Ascending aorta (tissue), 2 donors: Measurements from ENCODE around the gene PDXP. TPM values are rescaled to one million over a fixed set of nuclear protein-coding genes. Genes with fewer than 3 reads are reported as not detected.
A peak's percentile ranks its signal among the peaks of the same experiment; 100 is the strongest.

ENCODE experiments used
- DNase-seq, 2 donors: peaks; one replicate each; pipeline ENCODE4 v3.0.0-alpha.2; 2019; ENCODE audit warnings: low spot score in 2 of 2
- H3K27ac ChIP-seq, 2 donors: fragments of 200-600 bp; sonication (generic); one replicate each; pipeline ENCODE4 v1.5.1; 2016 to 2017; ENCODE audit warnings: mild to moderate bottlenecking in 1 of 2
- H3K27me3 ChIP-seq: fragments of 200-600 bp; sonication (generic); one replicate; pipeline ENCODE4 v1.5.1; 2017
- H3K36me3 ChIP-seq, 2 donors: fragments of 200-600 bp; sonication (generic); one replicate each; pipeline ENCODE4 v1.5.1; 2016
- H3K4me1 ChIP-seq, 2 donors: fragments of 200-600 bp; sonication (generic); one replicate each; pipeline ENCODE4 v1.5.1; 2016 to 2017; ENCODE audit warnings: mild to moderate bottlenecking in 1 of 2
- H3K4me3 ChIP-seq, 2 donors: fragments of 200-600 bp; sonication (generic); one replicate each; pipeline ENCODE4 v1.5.1; 2016 to 2017; ENCODE audit warnings: mild to moderate bottlenecking in 1 of 2
- H3K9me3 ChIP-seq, 2 donors: fragments of 200-600 bp; sonication (generic); one replicate each; pipeline ENCODE4 v1.5.1; 2016
- CTCF ChIP-seq, 3 experiments: fragments of 200-600 bp in 2 of 3; fragments of 450-650 bp in 1 of 3; sonication (generic) in 2 of 3; IDR thresholded peaks; one replicate each; pipeline ENCODE4 v1.5.1; 2016 to 2019; ENCODE audit warnings: antibody characterized with exemption in 3 of 3, mild to moderate bottlenecking in 1 of 3, moderate library complexity in 1 of 3
- intact Hi-C: fragments of 100-400 bp; cut with DNase I; formaldehyde crosslinking; loops from one replicate; pipeline ENCODE4 v1.15.1; 2023
- total RNA-seq: library from RNA; depleted of rRNA; stranded (reverse); fragments of >200 nt; gene quantifications from one replicate; pipeline ENCODE4 v1.1.0, GENCODE V29; 2016

PDXP gene
- total RNA-seq, 1 donor from 2014 or later: 10.6 TPM

- DNase-seq: no peak
- intact Hi-C loops: no loop called here
- peak overlapping the region; percentile 6 to 64 for H3K27ac ChIP-seq
- no peaks in the 10 kb centered on the region for H3K9me3 ChIP-seq
- H3K4me3 ChIP-seq: no peak overlapping the region
- peaks cover 13 to 14% of the 10 kb centered on the region in 2 donors for H3K36me3 ChIP-seq
- H3K4me1 ChIP-seq: peaks cover 11 to 29% of the 10 kb centered on the region in 2 donors
- no peaks in the 10 kb centered on the region for H3K27me3 ChIP-seq
- TF ChIP-seq CTCF (IDR thresholded peaks at IDR 0.05): no peak
Measured at GRCh38 chr22:37662039-37662438, 3.5 kb downstream of the PDXP start.

- no peak for TF ChIP-seq CTCF (IDR thresholded peaks at IDR 0.05)
- H3K27ac ChIP-seq: peak overlapping the region in 1 of 2 donors; percentile 49
- no peak for DNase-seq
- no peak overlapping the region for H3K4me3 ChIP-seq
- H3K36me3 ChIP-seq: peaks cover 13 to 14% of the 10 kb centered on the region in 2 donors
- H3K4me1 ChIP-seq: peaks cover 6 to 24% of the 10 kb centered on the region in 2 donors
- intact Hi-C loops: no loop called here
- no peaks in the 10 kb centered on the region for H3K27me3 ChIP-seq
- no peaks in the 10 kb centered on the region for H3K9me3 ChIP-seq
Measured at GRCh38 chr22:37663521-37664140, 5.1 kb downstream of the PDXP start.

GRCh38 chr22:37664249-37665101 is 6.0 kb downstream of the PDXP start:
- H3K4me1 ChIP-seq: peaks cover 2 to 21% of the 10 kb centered on the region in 2 donors
- H3K27me3 ChIP-seq: no peaks in the 10 kb centered on the region
- intact Hi-C loops: no loop called here
- H3K27ac ChIP-seq: peak overlapping the region in 1 of 2 donors; percentile 49
- no peak for DNase-seq
- H3K4me3 ChIP-seq: no peak overlapping the region
- H3K36me3 ChIP-seq: peaks cover 13 to 14% of the 10 kb centered on the region in 2 donors
- no peaks in the 10 kb centered on the region for H3K9me3 ChIP-seq
- TF ChIP-seq CTCF (IDR thresholded peaks at IDR 0.05): no peak

- no peaks in the 10 kb centered on the region for H3K9me3 ChIP-seq
- intact Hi-C loops: no loop called here
- no peak overlapping the region for H3K4me3 ChIP-seq
- H3K27me3 ChIP-seq: no peaks in the 10 kb centered on the region
- TF ChIP-seq CTCF (IDR thresholded peaks at IDR 0.05): no peak
- no peak for DNase-seq
- peaks cover 0 to 16% of the 10 kb centered on the region in 2 donors for H3K4me1 ChIP-seq
- H3K36me3 ChIP-seq: peaks cover 13 to 14% of the 10 kb centered on the region in 2 donors
- H3K27ac ChIP-seq: no peak overlapping the region
Measured at GRCh38 chr22:37665487-37665886, 7.0 kb downstream of the PDXP start.

GRCh38 chr22:37669586-37669985 is 11.1 kb downstream of the PDXP start:
- H3K36me3 ChIP-seq: peaks cover 13 to 14% of the 10 kb centered on the region in 2 donors
- intact Hi-C loops: no loop called here
- H3K27me3 ChIP-seq: no peaks in the 10 kb centered on the region
- H3K4me3 ChIP-seq: no peak overlapping the region
- no peak for TF ChIP-seq CTCF (IDR thresholded peaks at IDR 0.05)
- no peak overlapping the region for H3K27ac ChIP-seq
- peaks cover 7 to 14% of the 10 kb centered on the region in 2 donors for H3K4me1 ChIP-seq
- H3K9me3 ChIP-seq: no peaks in the 10 kb centered on the region
- DNase-seq: no peak
